Lower leg skin (tissue), 4 donors: Measurements from ENCODE around the gene ACSM5. TPM values are rescaled to one million over a fixed set of nuclear protein-coding genes. Genes with fewer than 3 reads are reported as not detected.
"Not testable (repeated sequence)": the region's sequence is repeated elsewhere in the genome, so short reads cannot be mapped to it uniquely, and the experiment has no call there.

Experiments
- DNase-seq, 2 donors: peaks; one replicate each; pipeline ENCODE4 v3.0.0-alpha.2; 2019; ENCODE audit warnings: low spot score in 2 of 2
- H3K4me3 ChIP-seq: fragments of 200-600 bp; sonication (generic); 2 replicates; pipeline ENCODE4 v1.5.1; 2017; ENCODE audit warnings: mild to moderate bottlenecking, low read depth; ENCODE audit not compliant: poor library complexity, severe bottlenecking
- CTCF ChIP-seq, 3 donors: fragments of 450-650 bp; IDR thresholded peaks; one replicate each; pipeline ENCODE4 v1.5.1; 2016; ENCODE audit warnings: antibody characterized with exemption in 3 of 3, mild to moderate bottlenecking in 3 of 3, moderate library complexity in 2 of 3
- POLR2A ChIP-seq, 2 donors: fragments of 450-650 bp; IDR thresholded peaks; one replicate each; pipeline ENCODE4 v1.6.1; 2016 to 2017; ENCODE audit warnings: antibody characterized with exemption in 2 of 2, mild to moderate bottlenecking in 1 of 2, moderate library complexity in 1 of 2
- WGBS, 2 donors: methylation state at CpG; one replicate each; pipeline ENCODE4 v1.1.5; 2018; 5-methylcytosine and 5-hydroxymethylcytosine counted together
- intact Hi-C: fragments of 100-400 bp; cut with DNase I; formaldehyde crosslinking; loops from one replicate; pipeline ENCODE4 v1.15.0; 2023; ENCODE audit warnings: low total_unique reads
- total RNA-seq, 4 donors: library from RNA; depleted of rRNA; stranded (reverse); fragments of >200 nt; gene quantifications; one replicate each; pipeline ENCODE4 v1.1.0, GENCODE V29; 2016

Gene ACSM5
- total RNA-seq, 4 donors from 2014 or later: 1.5 to 5.5 (median 2.9) TPM

DNA sequence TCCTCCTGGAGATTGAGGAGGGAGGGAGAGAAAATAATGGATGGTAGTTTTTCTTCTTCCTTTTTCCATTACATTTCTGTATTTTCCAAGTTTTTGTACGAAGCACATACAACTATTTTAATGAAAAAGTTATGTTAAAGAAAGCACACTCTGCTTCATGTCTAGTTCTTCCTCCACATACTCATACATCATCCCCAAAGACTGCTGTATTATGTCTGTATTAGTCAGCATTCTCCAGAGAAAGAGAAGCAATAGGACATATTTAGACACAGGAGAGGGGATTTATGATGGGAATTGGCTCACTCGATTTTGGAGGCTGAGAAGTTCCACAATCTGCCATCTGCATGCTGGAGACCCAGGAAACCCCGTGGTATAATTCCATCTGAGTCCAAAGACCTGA, 31.9 kb downstream of the ACSM5 start:
- no peak for TF ChIP-seq POLR2A (IDR thresholded peaks at IDR 0.05)
- TF ChIP-seq CTCF (IDR thresholded peaks at IDR 0.05): no peak
- no peak overlapping the region for H3K4me3 ChIP-seq
- DNase-seq: no peak

GRCh38 chr16:20441859-20442258, 32.5 kb downstream of the ACSM5 start:
- intact Hi-C loops, H3K4me3 ChIP-seq, DNase-seq: not testable (repeated sequence)
- WGBS, 2 donors: 85 to 86% methylated on average over 2 of the region's 4 CpGs

More for the DNA sequence above, 31.9 kb downstream of the ACSM5 start:
- intact Hi-C loops: no loop called here
- WGBS, 2 donors: 51 to 56% methylated on average over 3 of the region's 3 CpGs

- WGBS, 2 donors: no CpG with 5 or more reads among the region's 3 CpGs
- DNase-seq, H3K4me3 ChIP-seq, intact Hi-C loops: not testable (repeated sequence)
These were observed 37.5 kb downstream of the ACSM5 start for GRCh38 chr16:20446652-20447393.

DNA sequence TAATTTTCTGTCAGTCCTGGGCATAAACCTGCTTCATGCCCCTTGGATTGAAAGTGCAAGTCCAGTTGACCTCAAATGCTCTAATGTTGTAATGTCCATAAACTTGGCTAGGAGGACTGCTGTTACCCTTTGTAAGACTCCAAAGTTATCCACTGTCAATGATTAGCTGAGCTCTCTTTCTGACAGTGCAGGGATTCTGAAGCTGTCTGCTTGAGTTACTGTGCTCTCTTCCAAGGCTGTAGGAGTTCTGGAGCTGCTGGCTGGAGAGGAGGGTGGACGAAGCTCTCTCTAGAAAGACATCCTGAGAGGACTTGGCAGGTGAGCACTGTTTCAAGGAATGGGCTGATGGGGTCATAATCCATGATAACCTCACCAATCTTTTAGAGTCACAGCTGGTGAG, 42.0 kb downstream of the ACSM5 start, which contains the start of gene ACSM2A:
Gene ACSM2A (plus strand): TSS at position 158 of the 400 bp plus-strand sequence. CDS start 8,594 bp downstream, outside the sequence.
- H3K4me3 ChIP-seq, intact Hi-C loops, DNase-seq: not testable (repeated sequence)
- 40% methylated on average over 1 of the region's 1 CpG; no CpG with 5 or more reads in 1 of the 2 donors for WGBS, 2 donors

DNA sequence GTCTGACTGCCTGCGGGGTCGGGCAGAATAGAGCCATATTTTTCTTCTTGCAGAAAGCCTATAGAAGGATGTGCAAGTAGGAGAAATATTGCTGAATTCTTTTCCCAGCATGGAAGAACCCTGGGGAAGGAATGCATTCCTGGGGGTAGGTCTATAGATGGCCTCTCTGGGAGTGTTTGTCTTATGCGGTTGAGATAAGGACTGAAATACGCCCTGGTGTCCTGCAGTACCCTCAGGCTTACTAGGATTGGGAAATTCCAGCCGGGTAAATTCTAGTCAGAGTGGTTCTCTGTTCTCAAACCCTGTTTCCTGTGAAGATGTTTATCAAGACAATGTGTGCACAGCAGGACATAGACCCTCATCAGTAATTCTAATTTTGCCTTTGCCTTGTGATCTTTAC, 44.3 kb downstream of the ACSM5 start:
- WGBS, 2 donors: 100% methylated on average over 3 of the region's 5 CpGs; no CpG with 5 or more reads in 1 of the 2 donors
- intact Hi-C loops, H3K4me3 ChIP-seq, DNase-seq: not testable (repeated sequence)

GRCh38 chr16:20459227-20459626, 49.9 kb downstream of the ACSM5 start:
- DNase-seq, H3K4me3 ChIP-seq, intact Hi-C loops: not testable (repeated sequence)
- 91 to 98% methylated on average over 2 of the region's 2 CpGs for whole genome bisulfite sequencing, 2 donors

DNA sequence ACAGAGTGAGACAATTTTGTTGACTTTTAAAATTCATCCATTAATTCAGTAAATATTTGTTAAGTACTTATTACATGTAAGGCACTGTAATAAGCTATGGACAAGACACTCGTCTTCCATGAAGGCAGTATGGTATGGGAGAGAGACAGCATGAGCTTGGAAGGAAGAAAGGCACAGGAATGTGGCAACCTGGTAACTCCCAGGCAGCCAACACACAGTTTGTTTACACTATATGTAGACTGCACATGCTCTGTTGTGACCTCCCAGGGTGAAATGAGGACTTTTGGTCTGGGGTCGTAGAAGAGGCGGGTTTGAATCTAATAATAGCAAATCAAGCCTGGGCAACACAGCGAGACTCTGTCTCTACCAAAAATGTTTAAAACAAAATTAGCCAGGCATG, 51.0 kb downstream of the ACSM5 start:
- H3K4me3 ChIP-seq, intact Hi-C loops, DNase-seq: not testable (repeated sequence)
- 82 to 86% methylated on average over 3 of the region's 4 CpGs for WGBS, 2 donors

GRCh38 chr16:20468954-20469353, 59.6 kb downstream of the ACSM5 start:
- H3K4me3 ChIP-seq, intact Hi-C loops: not testable (repeated sequence)

GRCh38 chr16:20469930-20470329, 60.6 kb downstream of the ACSM5 start:
- H3K4me3 ChIP-seq, DNase-seq, intact Hi-C loops: not testable (repeated sequence)
- 94% methylated on average over 2 of the region's 2 CpGs; no CpG with 5 or more reads in 1 of the 2 donors for WGBS, 2 donors

More at GRCh38 chr16:20468954-20469353, 59.6 kb downstream of the ACSM5 start:
- not testable (repeated sequence) for DNase-seq

DNA sequence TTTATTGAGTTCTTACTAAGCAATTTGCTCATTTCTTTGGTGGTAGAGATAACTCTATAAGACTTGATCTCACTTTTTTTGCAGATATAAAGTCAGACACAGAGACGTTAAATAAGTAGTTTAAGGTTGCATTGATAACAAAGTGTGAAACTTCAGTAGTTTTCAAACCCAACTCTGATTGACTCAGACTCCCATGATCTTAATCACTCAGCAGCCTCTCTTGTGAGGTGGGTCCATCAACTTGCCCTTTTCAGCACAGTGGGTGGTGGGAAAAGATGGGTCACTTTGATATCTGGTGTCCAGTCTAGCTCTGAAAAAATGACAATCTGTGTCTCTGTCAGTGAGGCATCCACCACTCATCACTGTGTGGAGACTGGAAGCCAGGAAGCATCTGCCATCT, 61.4 kb downstream of the ACSM5 start:
- DNase-seq, H3K4me3 ChIP-seq: not testable (repeated sequence)
- WGBS, 2 donors: 79 to 82% methylated on average over 1 of the region's 1 CpG

DNA sequence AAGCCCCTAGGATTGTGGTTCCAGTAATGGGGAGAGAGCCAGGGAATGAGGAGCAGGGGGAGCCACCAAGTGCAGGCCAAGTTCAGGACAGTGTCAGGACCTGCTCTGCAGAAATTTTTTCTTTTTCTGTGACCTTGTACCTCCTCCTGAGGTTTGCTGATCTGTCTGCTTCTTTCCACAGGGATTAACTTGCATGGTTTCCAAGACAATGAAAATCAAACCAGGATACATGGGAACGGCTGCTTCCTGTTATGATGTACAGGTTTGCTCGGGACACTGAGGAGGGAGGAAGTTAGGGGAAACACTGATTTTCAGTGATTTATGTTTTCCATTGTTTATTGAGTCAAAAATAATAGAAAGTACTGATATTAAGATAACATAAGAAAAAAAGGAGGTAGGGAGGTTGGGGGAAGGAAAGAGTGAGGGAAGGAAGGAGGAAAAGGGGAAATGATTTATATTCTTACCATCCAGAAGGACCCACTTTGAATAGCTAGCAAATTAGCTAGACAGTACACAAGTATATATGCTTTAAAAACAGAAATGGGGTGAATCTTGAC, 67.9 kb downstream of the ACSM5 start:
- 29 to 54% methylated on average over 2 of the region's 2 CpGs for WGBS, 2 donors
- intact Hi-C loops, H3K4me3 ChIP-seq: not testable (repeated sequence)

More for the DNA sequence above, 61.4 kb downstream of the ACSM5 start:
- intact Hi-C loops: not testable (repeated sequence)

GRCh38 chr16:20483989-20484388, 74.7 kb downstream of the ACSM5 start:
- intact Hi-C loops, H3K4me3 ChIP-seq, DNase-seq: not testable (repeated sequence)
- 80% methylated on average over 1 of the region's 1 CpG; no CpG with 5 or more reads in 1 of the 2 donors for WGBS, 2 donors

More for the DNA sequence above, 67.9 kb downstream of the ACSM5 start:
- not testable (repeated sequence) for DNase-seq
